ENCODE measurements around the gene STARD3. TPM values are rescaled to one million over a fixed set of nuclear protein-coding genes. Genes with fewer than 3 reads are reported as not detected.

The STARD3 gene
- total and polyA plus RNA-seq, 2 of the 13 experiments (the other 11 are each of a cell fraction or from before 2014, with no cell fraction given) = 34.6 to 100 TPM

- TF ChIP-seq NFYC (CRISPR knock-in tag; IDR thresholded peaks at IDR 0.05) (0 out of 2 replicates have a peak, but pooled peaks have one; percentile 40), MAF1 (CRISPR knock-in tag; IDR thresholded peaks at IDR 0.05; ENCODE audit: borderline replicate concordance) (peak; percentile 72; the same call in 1 of the 2 replicates), SPEN (CRISPR knock-in tag; IDR thresholded peaks at IDR 0.05; ENCODE audit: low read depth) (peak; percentile 91), RARG (CRISPR knock-in tag; IDR thresholded peaks at IDR 0.05; ENCODE audit: low read depth) (no peak), GRHL1 (CRISPR knock-in tag; conservative IDR thresholded peaks at IDR 0.05) (no peak), RFX3 (CRISPR knock-in tag; IDR thresholded peaks at IDR 0.05) (no peak), SALL2 (CRISPR knock-in tag; IDR thresholded peaks at IDR 0.05) (no peak; the same call in 1 of the 2 replicates), ISL2 (CRISPR knock-in tag; IDR thresholded peaks at IDR 0.05) (peak; percentile 51; the same call in 1 of the 2 replicates), PHF8 (CRISPR knock-in tag; IDR thresholded peaks at IDR 0.05) (peak; percentile 93), NR2F2 (IDR thresholded peaks at IDR 0.05; ENCODE audit: borderline replicate concordance, low read depth) (peak; percentile 43; the same call in 1 of the 2 replicates), ZNF672 (CRISPR knock-in tag; IDR thresholded peaks at IDR 0.05) (no peak), ZNF878 (CRISPR knock-in tag; IDR thresholded peaks at IDR 0.05) (no peak), ZNF441 (CRISPR knock-in tag; IDR thresholded peaks at IDR 0.05; ENCODE audit: borderline replicate concordance) (peak; percentile 30; the same call in 1 of the 2 replicates), KLF9 (CRISPR knock-in tag; IDR thresholded peaks at IDR 0.05; ENCODE audit: low read depth) (no peak; the same call in 1 of the 2 replicates), PITX1 (CRISPR knock-in tag; IDR thresholded peaks at IDR 0.05) (peak; percentile 35; the same call in 1 of the 2 replicates)
- TF ChIP-seq, protein P1, sequence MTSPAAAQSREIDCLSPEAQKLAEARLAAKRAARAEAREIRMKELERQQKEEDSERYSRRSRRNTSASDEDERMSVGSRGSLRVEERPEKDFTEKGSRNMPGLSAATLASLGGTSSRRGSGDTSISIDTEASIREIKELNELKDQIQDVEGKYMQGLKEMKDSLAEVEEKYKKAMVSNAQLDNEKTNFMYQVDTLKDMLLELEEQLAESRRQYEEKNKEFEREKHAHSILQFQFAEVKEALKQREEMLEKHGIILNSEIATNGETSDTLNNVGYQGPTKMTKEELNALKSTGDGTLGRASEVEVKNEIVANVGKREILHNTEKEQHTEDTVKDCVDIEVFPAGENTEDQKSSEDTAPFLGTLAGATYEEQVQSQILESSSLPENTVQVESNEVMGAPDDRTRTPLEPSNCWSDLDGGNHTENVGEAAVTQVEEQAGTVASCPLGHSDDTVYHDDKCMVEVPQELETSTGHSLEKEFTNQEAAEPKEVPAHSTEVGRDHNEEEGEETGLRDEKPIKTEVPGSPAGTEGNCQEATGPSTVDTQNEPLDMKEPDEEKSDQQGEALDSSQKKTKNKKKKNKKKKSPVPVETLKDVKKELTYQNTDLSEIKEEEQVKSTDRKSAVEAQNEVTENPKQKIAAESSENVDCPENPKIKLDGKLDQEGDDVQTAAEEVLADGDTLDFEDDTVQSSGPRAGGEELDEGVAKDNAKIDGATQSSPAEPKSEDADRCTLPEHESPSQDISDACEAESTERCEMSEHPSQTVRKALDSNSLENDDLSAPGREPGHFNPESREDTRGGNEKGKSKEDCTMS (CRISPR knock-in tag; conservative IDR thresholded peaks at IDR 0.05) = no peak
- TF ChIP-seq, protein P2, sequence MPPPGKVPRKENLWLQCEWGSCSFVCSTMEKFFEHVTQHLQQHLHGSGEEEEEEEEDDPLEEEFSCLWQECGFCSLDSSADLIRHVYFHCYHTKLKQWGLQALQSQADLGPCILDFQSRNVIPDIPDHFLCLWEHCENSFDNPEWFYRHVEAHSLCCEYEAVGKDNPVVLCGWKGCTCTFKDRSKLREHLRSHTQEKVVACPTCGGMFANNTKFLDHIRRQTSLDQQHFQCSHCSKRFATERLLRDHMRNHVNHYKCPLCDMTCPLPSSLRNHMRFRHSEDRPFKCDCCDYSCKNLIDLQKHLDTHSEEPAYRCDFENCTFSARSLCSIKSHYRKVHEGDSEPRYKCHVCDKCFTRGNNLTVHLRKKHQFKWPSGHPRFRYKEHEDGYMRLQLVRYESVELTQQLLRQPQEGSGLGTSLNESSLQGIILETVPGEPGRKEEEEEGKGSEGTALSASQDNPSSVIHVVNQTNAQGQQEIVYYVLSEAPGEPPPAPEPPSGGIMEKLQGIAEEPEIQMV (CRISPR knock-in tag; IDR thresholded peaks at IDR 0.05; ENCODE audit: low read depth) = peak; percentile 53; the same call in 1 of the 2 replicates
- TF ChIP-seq, protein P3, sequence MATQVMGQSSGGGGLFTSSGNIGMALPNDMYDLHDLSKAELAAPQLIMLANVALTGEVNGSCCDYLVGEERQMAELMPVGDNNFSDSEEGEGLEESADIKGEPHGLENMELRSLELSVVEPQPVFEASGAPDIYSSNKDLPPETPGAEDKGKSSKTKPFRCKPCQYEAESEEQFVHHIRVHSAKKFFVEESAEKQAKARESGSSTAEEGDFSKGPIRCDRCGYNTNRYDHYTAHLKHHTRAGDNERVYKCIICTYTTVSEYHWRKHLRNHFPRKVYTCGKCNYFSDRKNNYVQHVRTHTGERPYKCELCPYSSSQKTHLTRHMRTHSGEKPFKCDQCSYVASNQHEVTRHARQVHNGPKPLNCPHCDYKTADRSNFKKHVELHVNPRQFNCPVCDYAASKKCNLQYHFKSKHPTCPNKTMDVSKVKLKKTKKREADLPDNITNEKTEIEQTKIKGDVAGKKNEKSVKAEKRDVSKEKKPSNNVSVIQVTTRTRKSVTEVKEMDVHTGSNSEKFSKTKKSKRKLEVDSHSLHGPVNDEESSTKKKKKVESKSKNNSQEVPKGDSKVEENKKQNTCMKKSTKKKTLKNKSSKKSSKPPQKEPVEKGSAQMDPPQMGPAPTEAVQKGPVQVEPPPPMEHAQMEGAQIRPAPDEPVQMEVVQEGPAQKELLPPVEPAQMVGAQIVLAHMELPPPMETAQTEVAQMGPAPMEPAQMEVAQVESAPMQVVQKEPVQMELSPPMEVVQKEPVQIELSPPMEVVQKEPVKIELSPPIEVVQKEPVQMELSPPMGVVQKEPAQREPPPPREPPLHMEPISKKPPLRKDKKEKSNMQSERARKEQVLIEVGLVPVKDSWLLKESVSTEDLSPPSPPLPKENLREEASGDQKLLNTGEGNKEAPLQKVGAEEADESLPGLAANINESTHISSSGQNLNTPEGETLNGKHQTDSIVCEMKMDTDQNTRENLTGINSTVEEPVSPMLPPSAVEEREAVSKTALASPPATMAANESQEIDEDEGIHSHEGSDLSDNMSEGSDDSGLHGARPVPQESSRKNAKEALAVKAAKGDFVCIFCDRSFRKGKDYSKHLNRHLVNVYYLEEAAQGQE (IDR thresholded peaks at IDR 0.05; ENCODE audit: borderline replicate concordance in 1 of 2, low read depth in 1 of 2, low read length in 2 of 2) = peak in 1 of 2 experiments; percentile 27; a peak in 2 of 4 replicates
These were observed at the start of gene STARD3 (continued) for GRCh38 chr17:39636927-39637736.

Data from HepG2 (cell line).